SK-N-SH (cell line): ENCODE data around the gene NPTX1. TPM values are rescaled to one million over a fixed set of nuclear protein-coding genes. Genes with fewer than 3 reads are reported as not detected.

ENCODE experiments used
- CTCF ChIA-PET: fragments of 300-600, 350-600 bp; formaldehyde crosslinking; extraction: SDS; loops from one replicate; lab custom pipeline; 2021; lab: Yijun Ruan, JAX
- POLR2A ChIA-PET: fragments of 350-600 bp; sonication (Branson Sonifier 250); formaldehyde crosslinking; extraction: SDS; loops from one replicate; lab custom pipeline; 2020; ENCODE audit warnings: antibody characterized with exemption, inconsistent platforms; lab: Yijun Ruan, JAX
- DNase-seq: peaks from one replicate; pipeline ENCODE4 v3.0.0; 2012
- H2AFZ ChIP-seq: fragments of 200-600 bp; sonication (generic); 2 replicates; pipeline ENCODE4 v1.8.1; 2016; ENCODE audit warnings: antibody characterized with exemption, mild to moderate bottlenecking, low read depth
- H3F3A ChIP-seq: fragments of 200-600 bp; sonication (generic); replicated peaks from 2 replicates; pipeline ENCODE3; 2016; ENCODE audit warnings: antibody characterized with exemption, mild to moderate bottlenecking; ENCODE audit not compliant: insufficient read depth
- H3K27ac ChIP-seq, 2 experiments: fragments of 200-500 bp in 1 of 2; fragments of 200-600 bp in 1 of 2; sonication (Bioruptor generic) in 1 of 2; sonication (generic), shearing (Covaris generic) in 1 of 2; 2 replicates each; pipeline versions ENCODE4 v1.5.1 to v1.6.1; 2014 to 2016; ENCODE audit warnings: low read depth in 2 of 2, inconsistent platforms in 1 of 2, low read length in 1 of 2, mild to moderate bottlenecking in 1 of 2, mixed read lengths in 1 of 2
- H3K27me3 ChIP-seq: fragments of 200-600 bp; sonication (generic), shearing (Covaris generic); 2 replicates; pipeline ENCODE4 v1.6.1; 2016; ENCODE audit warnings: mixed run types; ENCODE audit not compliant: insufficient read depth
- H3K36me3 ChIP-seq, 2 experiments: fragments of 200-500 bp in 1 of 2; fragments of 200-600 bp in 1 of 2; sonication (Bioruptor generic) in 1 of 2; sonication (generic) in 1 of 2; replicated peaks in 1 of 2; 2 replicates each; pipeline versions ENCODE3 to v1.5.1; 2014 to 2016; ENCODE audit warnings: low read length in 1 of 2, mild to moderate bottlenecking in 1 of 2; ENCODE audit not compliant: insufficient read depth in 2 of 2, control insufficient read depth in 1 of 2
- H3K4me1 ChIP-seq, 2 experiments: fragments of 200-500 bp in 1 of 2; fragments of 200-600 bp in 1 of 2; sonication (Bioruptor generic) in 1 of 2; sonication (generic), shearing (Covaris generic) in 1 of 2; 2 replicates each; pipeline versions ENCODE4 v1.5.1 to v1.6.1; 2014 to 2016; ENCODE audit warnings: low read depth in 1 of 2, low read length in 1 of 2, mixed run types in 1 of 2; ENCODE audit not compliant: insufficient read depth in 2 of 2, control insufficient read depth in 1 of 2
- H3K4me2 ChIP-seq: fragments of 200-600 bp; sonication (generic), shearing (Covaris generic); 2 replicates; pipeline ENCODE4 v1.6.1; 2017; ENCODE audit warnings: mixed run types
- H3K4me3 ChIP-seq, 2 experiments: fragments of 200-500 bp in 1 of 2; fragments of 200-600 bp in 1 of 2; sonication (Bioruptor generic) in 1 of 2; sonication (generic), shearing (Covaris generic) in 1 of 2; 2 replicates each; pipeline versions ENCODE4 v1.5.1 to v1.8.1; 2014 to 2016; ENCODE audit warnings: low read depth in 2 of 2, inconsistent platforms in 1 of 2, low read length in 1 of 2, mild to moderate bottlenecking in 1 of 2, mixed read lengths in 1 of 2, moderate library complexity in 1 of 2
- H3K79me2 ChIP-seq: fragments of 200-600 bp; sonication (generic); 2 replicates; pipeline ENCODE4 v1.8.1; 2017; ENCODE audit warnings: mild to moderate bottlenecking; ENCODE audit not compliant: insufficient read depth
- H3K9ac ChIP-seq: fragments of 200-600 bp; sonication (generic); 2 replicates; pipeline ENCODE4 v1.6.1; 2017; ENCODE audit warnings: mixed run types
- H3K9me2 ChIP-seq: fragments of 200-600 bp; sonication (generic); 2 replicates; pipeline ENCODE4 v1.6.1; 2017; ENCODE audit warnings: mixed run types
- H3K9me3 ChIP-seq: fragments of 200-600 bp; sonication (generic); 2 replicates; pipeline ENCODE4 v1.6.1; 2017; ENCODE audit warnings: mixed run types, mild to moderate bottlenecking, moderate library complexity
- H4K20me1 ChIP-seq: fragments of 200-600 bp; sonication (generic); 2 replicates; pipeline ENCODE4 v1.6.1; 2017; ENCODE audit warnings: mild to moderate bottlenecking, mixed run types; ENCODE audit not compliant: insufficient read depth
- CHD2 ChIP-seq: fragments of 150-350 bp; IDR thresholded peaks from 2 replicates; pipeline ENCODE4 v1.6.1; 2018; ENCODE audit warnings: low read length; ENCODE audit not compliant: partially characterized antibody
- CTCF ChIP-seq: fragments of 200-600 bp; sonication (generic); IDR thresholded peaks from 2 replicates; pipeline ENCODE4 v1.6.1; 2017; ENCODE audit warnings: antibody characterized with exemption, mild to moderate bottlenecking, moderate library complexity
- ELF1 ChIP-seq: IDR thresholded peaks from 2 replicates; pipeline ENCODE4 v1.4.0; 2012
- EZH2phosphoT487 ChIP-seq: fragments of 200-600 bp; sonication (generic); IDR thresholded peaks from 2 replicates; pipeline ENCODE4 v1.6.1; 2017; ENCODE audit warnings: low read depth, mixed run types, mild to moderate bottlenecking, antibody characterized with exemption, moderate library complexity, borderline replicate concordance
- FOSL2 ChIP-seq: IDR thresholded peaks from 2 replicates; pipeline ENCODE4 v1.4.0; 2012; ENCODE audit warnings: low read depth, mild to moderate bottlenecking, moderate library complexity, borderline replicate concordance
- FOXJ3 ChIP-seq: sonication (generic); formaldehyde crosslinking; IDR thresholded peaks from 2 replicates; pipeline ENCODE4 v1.5.1; 2020; ENCODE audit warnings: mild to moderate bottlenecking, missing genetic modification reagents
- NFIC ChIP-seq: IDR thresholded peaks from 2 replicates; pipeline ENCODE4 v1.4.0; 2012; ENCODE audit warnings: borderline replicate concordance
- NRF1 ChIP-seq: IDR thresholded peaks from 2 replicates; pipeline ENCODE4 v1.6.1; 2012; ENCODE audit warnings: low read depth, mild to moderate bottlenecking, low read length
- PBX3 ChIP-seq: IDR thresholded peaks from 2 replicates; pipeline ENCODE4; 2012
- POLR2AphosphoS5 ChIP-seq: IDR thresholded peaks from 2 replicates; pipeline ENCODE4 v1.6.1; 2012; ENCODE audit warnings: low read depth, low read length
- SIN3A ChIP-seq: IDR thresholded peaks from 2 replicates; pipeline ENCODE4 v1.6.1; 2012; ENCODE audit warnings: low read depth, mild to moderate bottlenecking, low read length, moderate library complexity, borderline replicate concordance
- TCF12 ChIP-seq: IDR thresholded peaks from 2 replicates; pipeline ENCODE4 v1.4.0; 2012
- TEAD4 ChIP-seq: IDR thresholded peaks from 2 replicates; pipeline ENCODE4 v1.4.0; 2012; ENCODE audit warnings: mild to moderate bottlenecking, borderline replicate concordance; ENCODE audit not compliant: insufficient read depth
- USF1 ChIP-seq: IDR thresholded peaks from 2 replicates; pipeline ENCODE4 v1.4.0; 2012; ENCODE audit warnings: low read depth, borderline replicate concordance
- YY1 ChIP-seq: IDR thresholded peaks from 2 replicates; pipeline ENCODE4 v1.4.0; 2012; ENCODE audit warnings: low read depth, mild to moderate bottlenecking
- WGBS: methylation state at CpG from one replicate; pipeline ENCODE4 v1.1.6; 2017; ENCODE audit warnings: low lambda C conversion rate; 5-methylcytosine and 5-hydroxymethylcytosine counted together
- polyA plus RNA-seq, 3 experiments: library from polyadenylated mRNA; depleted of rRNA; stranded (reverse); fragments of >200 nt; gene quantifications; 2 replicates each; pipeline ENCODE4 v1.2.3, GENCODE V29; 2012
- TF ChIP-seq, protein P1 (sequence below): fragments of 150-350 bp; IDR thresholded peaks from 2 replicates; pipeline ENCODE4 v1.6.1; 2017; ENCODE audit warnings: antibody characterized with exemption, low read length, low read depth, borderline replicate concordance
- TF ChIP-seq, protein P2 (sequence below): IDR thresholded peaks from 2 replicates; pipeline ENCODE4 v1.4.0; 2012; ENCODE audit warnings: low read depth, borderline replicate concordance

NPTX1 gene
- polyA plus RNA-seq, 1 of the 3 experiments (the other 2 are of a cell fraction) = 0.05 TPM

- TF ChIP-seq, protein P1, sequence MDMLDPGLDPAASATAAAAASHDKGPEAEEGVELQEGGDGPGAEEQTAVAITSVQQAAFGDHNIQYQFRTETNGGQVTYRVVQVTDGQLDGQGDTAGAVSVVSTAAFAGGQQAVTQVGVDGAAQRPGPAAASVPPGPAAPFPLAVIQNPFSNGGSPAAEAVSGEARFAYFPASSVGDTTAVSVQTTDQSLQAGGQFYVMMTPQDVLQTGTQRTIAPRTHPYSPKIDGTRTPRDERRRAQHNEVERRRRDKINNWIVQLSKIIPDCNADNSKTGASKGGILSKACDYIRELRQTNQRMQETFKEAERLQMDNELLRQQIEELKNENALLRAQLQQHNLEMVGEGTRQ = no peak
- TF ChIP-seq TCF12 (no peak), CHD2 (no peak), PBX3 (no peak), FOSL2 (no peak)
- TF ChIP-seq, protein P2, sequence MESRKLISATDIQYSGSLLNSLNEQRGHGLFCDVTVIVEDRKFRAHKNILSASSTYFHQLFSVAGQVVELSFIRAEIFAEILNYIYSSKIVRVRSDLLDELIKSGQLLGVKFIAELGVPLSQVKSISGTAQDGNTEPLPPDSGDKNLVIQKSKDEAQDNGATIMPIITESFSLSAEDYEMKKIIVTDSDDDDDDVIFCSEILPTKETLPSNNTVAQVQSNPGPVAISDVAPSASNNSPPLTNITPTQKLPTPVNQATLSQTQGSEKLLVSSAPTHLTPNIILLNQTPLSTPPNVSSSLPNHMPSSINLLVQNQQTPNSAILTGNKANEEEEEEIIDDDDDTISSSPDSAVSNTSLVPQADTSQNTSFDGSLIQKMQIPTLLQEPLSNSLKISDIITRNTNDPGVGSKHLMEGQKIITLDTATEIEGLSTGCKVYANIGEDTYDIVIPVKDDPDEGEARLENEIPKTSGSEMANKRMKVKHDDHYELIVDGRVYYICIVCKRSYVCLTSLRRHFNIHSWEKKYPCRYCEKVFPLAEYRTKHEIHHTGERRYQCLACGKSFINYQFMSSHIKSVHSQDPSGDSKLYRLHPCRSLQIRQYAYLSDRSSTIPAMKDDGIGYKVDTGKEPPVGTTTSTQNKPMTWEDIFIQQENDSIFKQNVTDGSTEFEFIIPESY = no peak
Observed at GRCh38 chr17:80494547-80494946, 18.1 kb upstream of the NPTX1 start (continued).

DNA sequence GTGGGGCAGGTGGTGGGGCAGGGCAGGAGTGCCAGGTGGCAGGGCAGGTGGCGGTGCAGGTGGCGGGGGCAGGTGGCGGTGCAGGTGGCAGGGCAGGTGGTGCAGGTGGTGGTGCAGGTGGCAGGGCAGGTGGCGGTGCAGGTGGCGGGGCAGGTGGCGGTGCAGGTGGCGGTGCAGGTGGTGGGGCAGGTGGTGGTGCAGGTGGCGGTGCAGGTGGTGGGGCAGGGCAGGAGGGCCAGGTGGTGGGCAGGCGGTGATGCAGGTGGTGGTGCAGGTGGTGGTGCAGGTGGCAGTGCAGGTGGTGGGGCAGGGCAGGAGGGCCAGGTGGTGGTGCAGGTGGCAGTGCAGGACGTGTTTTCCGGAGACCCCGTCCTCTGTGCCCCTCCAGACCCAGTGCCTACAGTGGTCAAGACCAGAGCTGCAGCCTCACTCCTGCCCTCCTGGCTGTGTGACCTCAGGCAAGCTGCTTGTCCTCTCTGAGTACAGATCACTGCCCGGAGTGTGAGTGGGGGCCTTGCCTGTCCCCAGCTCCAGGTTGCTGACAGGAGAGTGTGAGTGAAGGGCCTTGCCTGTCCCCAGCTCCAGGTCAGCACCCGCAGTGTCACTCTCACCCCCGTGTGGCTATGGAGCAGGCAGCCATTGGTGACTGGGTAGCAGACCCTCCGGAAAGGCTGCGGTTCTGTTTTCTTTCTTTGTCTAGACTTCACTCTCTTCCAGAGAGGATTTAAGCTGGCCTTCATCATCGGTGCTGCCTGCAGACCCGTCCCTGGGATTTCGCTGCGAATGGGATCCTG, 16.1 kb upstream of the NPTX1 start:
- DNase-seq = no peak
- no peaks in the 10 kb centered on the region for H3F3A ChIP-seq
- CTCF ChIA-PET = interaction anchor here (1.3 to 4.8 kb wide), 5 partner anchors 12 to 367 kb away, joined by 4 to 21 read pairs (median 9); partner anchors contain the start of gene NPTX1
- WGBS = 67% methylated on average over 21 of the region's 21 CpGs
- H3K4me2 ChIP-seq = no peak overlapping the region
- no peaks in the 10 kb centered on the region for H4K20me1 ChIP-seq
- H3K9me3 ChIP-seq = no peaks in the 10 kb centered on the region
- peaks cover 5% of the 10 kb centered on the region for H3K27me3 ChIP-seq
- POLR2A ChIA-PET = no interaction called here
- H3K36me3 ChIP-seq = no peaks in the 10 kb centered on the region
- no peaks in the 10 kb centered on the region for H3K79me2 ChIP-seq
- no peaks in the 10 kb centered on the region for H3K9me2 ChIP-seq
- no peak overlapping the region for H3K9ac ChIP-seq
- H3K27ac ChIP-seq = no peak overlapping the region
- H3K4me3 ChIP-seq = no peak overlapping the region
- H3K4me1 ChIP-seq = peaks cover 0 to 3% of the 10 kb centered on the region in 2 experiments; a peak in 2 of 4 replicates
- no peak overlapping the region for H2AFZ ChIP-seq
- no peak for TF ChIP-seq POLR2AphosphoS5
- TF ChIP-seq, protein P2 = no peak
- no peak for TF ChIP-seq CTCF
- TF ChIP-seq NFIC = no peak
- TF ChIP-seq TEAD4 = no peak
- TF ChIP-seq FOXJ3 (CRISPR knock-in tag) = no peak
- no peak for TF ChIP-seq YY1
- no peak for TF ChIP-seq NRF1
- no peak for TF ChIP-seq PBX3
- no peak for TF ChIP-seq EZH2phosphoT487
- no peak for TF ChIP-seq SIN3A
- TF ChIP-seq ELF1 = no peak
- TF ChIP-seq, protein P1 = no peak
- no peak for TF ChIP-seq USF1
- TF ChIP-seq FOSL2 = no peak
